ENCODE data around the gene LRRC8C. TPM values are rescaled to one million over a fixed set of nuclear protein-coding genes. Genes with fewer than 3 reads are reported as not detected.
A peak's percentile ranks its signal among the peaks of the same experiment; 100 is the strongest.
"Not testable (repeated sequence)": the region's sequence is repeated elsewhere in the genome, so short reads cannot be mapped to it uniquely, and the experiment has no call there.

LRRC8C gene
- total RNA-seq (6.6 TPM), polyA plus RNA-seq (5.5 TPM)
- long read RNA-seq, donor 1: 0 reads
- long read RNA-seq, donor 2, full-length matches to known transcripts: 7 of 7 reads
- long read RNA-seq, donor 2, partial matches to known transcripts: 0 of 7 reads
- long read RNA-seq, donor 2, other reads (novel, unspliced or antisense): 0 of 7 reads
- long read RNA-seq, donor 3, full-length matches to known transcripts: 4 of 4 reads
- long read RNA-seq, donor 3, partial matches to known transcripts: 0 of 4 reads
- long read RNA-seq, donor 3, other reads (novel, unspliced or antisense): 0 of 4 reads
- long read RNA-seq, donor 4, full-length matches to known transcripts: 2 of 2 reads
- long read RNA-seq, donor 4, partial matches to known transcripts: 0 of 2 reads
- long read RNA-seq, donor 4, other reads (novel, unspliced or antisense): 0 of 2 reads
- long read RNA-seq, donor 5, full-length matches to known transcripts: 3 of 3 reads
- long read RNA-seq, donor 5, partial matches to known transcripts: 0 of 3 reads
- long read RNA-seq, donor 5, other reads (novel, unspliced or antisense): 0 of 3 reads
- long read RNA-seq, donor 6, full-length matches to known transcripts: 4 of 4 reads
- long read RNA-seq, donor 6, partial matches to known transcripts: 0 of 4 reads
- long read RNA-seq, donor 6, other reads (novel, unspliced or antisense): 0 of 4 reads
- long read RNA-seq, donor 7, full-length matches to known transcripts: 7 of 7 reads
- long read RNA-seq, donor 7, partial matches to known transcripts: 0 of 7 reads
- long read RNA-seq, donor 7, other reads (novel, unspliced or antisense): 0 of 7 reads
- long read RNA-seq, donor 8, full-length matches to known transcripts: 4 of 4 reads
- long read RNA-seq, donor 8, partial matches to known transcripts: 0 of 4 reads
- long read RNA-seq, donor 8, other reads (novel, unspliced or antisense): 0 of 4 reads
- long read RNA-seq, donor 9, full-length matches to known transcripts: 1 of 1 reads
- long read RNA-seq, donor 9, partial matches to known transcripts: 0 of 1 reads
- long read RNA-seq, donor 9, other reads (novel, unspliced or antisense): 0 of 1 reads
- long read RNA-seq, donor 10, full-length matches to known transcripts: 6 of 6 reads
- long read RNA-seq, donor 10, partial matches to known transcripts: 0 of 6 reads
- long read RNA-seq, donor 10, other reads (novel, unspliced or antisense): 0 of 6 reads

DNA sequence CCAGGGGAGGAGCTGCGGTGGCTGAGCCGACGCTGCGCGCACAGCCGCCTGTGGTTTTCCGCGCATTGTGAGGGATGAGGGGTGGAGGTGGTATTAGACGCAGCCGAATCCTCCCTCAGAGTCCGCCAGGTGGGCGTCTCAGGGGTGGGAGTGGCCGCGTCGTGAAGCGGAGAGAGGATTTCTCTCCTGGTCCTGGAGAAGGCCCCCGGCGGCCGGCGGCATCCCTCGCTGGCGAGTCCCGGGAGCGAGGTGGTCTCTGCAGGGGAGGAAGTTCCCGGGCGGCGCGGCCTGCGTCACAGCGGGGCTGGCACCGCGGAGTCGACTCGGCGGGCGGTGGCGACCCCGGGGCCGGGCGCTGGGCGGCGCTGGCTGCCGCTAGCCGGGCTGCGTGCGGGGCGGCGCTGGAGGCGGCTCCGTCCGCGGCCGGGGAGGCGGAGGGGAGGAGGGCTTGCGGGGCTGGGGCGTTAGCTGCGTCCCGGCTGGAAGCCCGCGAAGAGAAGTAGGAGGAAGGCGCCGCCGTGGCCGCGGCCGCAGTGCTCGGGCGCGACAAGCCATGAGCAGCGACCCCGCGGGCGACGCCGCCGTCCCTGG lies at the start of gene LRRC8C:
Gene LRRC8C, plus strand, starts transcription at position 464 of the 591 bp plus-strand sequence. CDS start 53,354 bp downstream, outside the sequence.
- H3K27me3 ChIP-seq (ENCODE audit: control insufficient read depth in 2 of 2, insufficient read depth in 1 of 2, low read length in 1 of 2): peaks cover 3 to 17% of the 10 kb centered on the region in 2 donors
- no peaks in the 10 kb centered on the region for H3K36me3 ChIP-seq (ENCODE audit: control insufficient read depth in 2 of 2, insufficient read depth in 2 of 2, low read length in 1 of 2)
- peaks cover 0 to 21% of the 10 kb centered on the region in 2 donors for H3K4me1 ChIP-seq (ENCODE audit: control insufficient read depth in 2 of 2, insufficient read depth in 2 of 2, low read length in 2 of 2)
- peak within 1 kb of the TSS; percentile 67 to 68 for H3K4me3 ChIP-seq (ENCODE audit: low read length in 2 of 2)
- peak in 8 of 9 donors; percentile 48 to 87 (median 68) for DNase-seq (ENCODE audit: low read depth in 6 of 9, low spot score in 9 of 9)
- peak within 1 kb of the TSS; percentile 64 to 86 for H3K27ac ChIP-seq (ENCODE audit: low read depth in 1 of 2, low read length in 1 of 2)
- under 1% methylated on average over 76 of the region's 76 CpGs for WGBS
- H3K9me3 ChIP-seq (ENCODE audit: control insufficient read depth in 2 of 2, insufficient read depth in 1 of 2, low read length in 1 of 2): no peaks in the 10 kb centered on the region

DNA sequence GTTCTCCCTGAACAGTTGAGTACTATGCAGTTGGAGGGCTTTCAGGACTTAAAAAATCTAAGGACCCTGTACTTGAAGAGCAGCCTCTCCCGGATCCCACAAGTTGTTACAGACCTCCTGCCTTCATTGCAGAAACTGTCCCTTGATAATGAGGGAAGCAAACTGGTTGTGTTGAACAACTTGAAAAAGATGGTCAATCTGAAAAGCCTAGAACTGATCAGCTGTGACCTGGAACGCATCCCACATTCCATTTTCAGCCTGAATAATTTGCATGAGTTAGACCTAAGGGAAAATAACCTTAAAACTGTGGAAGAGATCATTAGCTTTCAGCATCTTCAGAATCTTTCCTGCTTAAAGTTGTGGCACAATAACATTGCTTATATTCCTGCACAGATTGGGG lies 48.7 kb upstream of the LRRC8C start:
- peaks cover 11 to 15% of the 10 kb centered on the region in 2 donors for H3K36me3 ChIP-seq (ENCODE audit: control insufficient read depth in 2 of 2, insufficient read depth in 2 of 2, low read length in 1 of 2)
- no peaks in the 10 kb centered on the region for H3K27me3 ChIP-seq (ENCODE audit: control insufficient read depth in 2 of 2, insufficient read depth in 1 of 2, low read length in 1 of 2)
- H3K9me3 ChIP-seq (ENCODE audit: control insufficient read depth in 2 of 2, insufficient read depth in 1 of 2, low read length in 1 of 2): no peaks in the 10 kb centered on the region
- no peak overlapping the region for H3K27ac ChIP-seq (ENCODE audit: low read depth in 1 of 2, low read length in 1 of 2)
- H3K4me3 ChIP-seq (ENCODE audit: low read length in 2 of 2): no peak overlapping the region
- over 99% methylated on average over 2 of the region's 2 CpGs for WGBS
- no peak for DNase-seq (ENCODE audit: low read depth in 6 of 9, low spot score in 9 of 9)
- no peaks in the 10 kb centered on the region for H3K4me1 ChIP-seq (ENCODE audit: control insufficient read depth in 2 of 2, insufficient read depth in 2 of 2, low read length in 2 of 2)

DNA sequence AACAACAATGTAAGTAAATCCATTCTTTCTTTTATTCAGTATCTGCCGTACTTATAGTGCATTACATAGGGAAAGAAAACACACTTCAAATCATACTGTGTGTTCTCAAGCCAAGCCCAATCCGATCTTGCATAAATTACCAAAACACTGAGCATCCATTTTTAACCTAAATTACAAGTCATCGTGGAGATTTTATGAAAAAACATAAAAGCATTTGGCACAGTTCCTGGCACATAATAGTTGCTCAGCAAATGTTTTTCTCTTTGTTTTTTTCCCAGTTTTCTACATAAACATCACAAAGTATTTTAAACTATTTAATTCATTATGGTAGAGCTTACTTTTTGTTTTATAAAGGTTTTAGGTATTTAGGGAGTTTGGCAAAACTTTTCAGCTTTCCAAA lies 48.1 kb upstream of the LRRC8C start:
- Histone ChIP-seq H3K4me1 (ENCODE audit: control insufficient read depth in 2 of 2, insufficient read depth in 2 of 2, low read length in 2 of 2) (no peaks in the 10 kb centered on the region), H3K27ac (ENCODE audit: low read depth in 1 of 2, low read length in 1 of 2) (no peak overlapping the region), H3K36me3 (ENCODE audit: control insufficient read depth in 2 of 2, insufficient read depth in 2 of 2, low read length in 1 of 2) (peaks cover 11 to 15% of the 10 kb centered on the region in 2 donors), H3K4me3 (ENCODE audit: low read length in 2 of 2) (no peak overlapping the region), H3K27me3 (ENCODE audit: control insufficient read depth in 2 of 2, insufficient read depth in 1 of 2, low read length in 1 of 2) (no peaks in the 10 kb centered on the region), H3K9me3 (ENCODE audit: control insufficient read depth in 2 of 2, insufficient read depth in 1 of 2, low read length in 1 of 2) (no peaks in the 10 kb centered on the region)
- WGBS: 98% methylated on average over 3 of the region's 3 CpGs
- no peak for DNase-seq (ENCODE audit: low read depth in 6 of 9, low spot score in 9 of 9)

DNA sequence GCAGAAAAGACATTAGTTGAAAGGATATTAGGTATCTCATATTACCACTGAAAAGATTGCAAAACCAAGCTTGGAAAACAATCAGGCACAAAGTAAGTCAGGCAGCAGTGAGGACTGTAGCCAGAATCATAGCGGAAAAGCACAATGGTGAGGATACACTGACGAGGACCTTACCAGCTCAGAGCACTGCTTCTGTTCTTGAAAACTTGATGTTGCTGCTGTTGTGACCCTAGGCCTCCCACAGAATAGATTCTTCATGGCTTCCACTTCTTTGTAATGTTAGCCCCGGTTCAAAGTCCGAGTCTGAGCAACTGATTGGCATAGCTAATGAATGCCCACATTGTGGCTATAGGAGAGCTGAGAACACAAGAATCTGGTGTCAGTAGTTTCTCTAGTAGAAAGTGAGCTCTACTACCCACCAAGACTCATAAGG lies 45.2 kb upstream of the LRRC8C start:
- DNase-seq (ENCODE audit: low read depth in 6 of 9, low spot score in 9 of 9): no peak
- no peaks in the 10 kb centered on the region for H3K4me1 ChIP-seq (ENCODE audit: control insufficient read depth in 2 of 2, insufficient read depth in 2 of 2, low read length in 2 of 2)
- no peak overlapping the region for H3K4me3 ChIP-seq (ENCODE audit: low read length in 2 of 2)
- 97% methylated on average over 4 of the region's 4 CpGs for WGBS
- peaks cover 5 to 10% of the 10 kb centered on the region in 2 donors for H3K36me3 ChIP-seq (ENCODE audit: control insufficient read depth in 2 of 2, insufficient read depth in 2 of 2, low read length in 1 of 2)
- H3K9me3 ChIP-seq (ENCODE audit: control insufficient read depth in 2 of 2, insufficient read depth in 1 of 2, low read length in 1 of 2): no peaks in the 10 kb centered on the region
- H3K27ac ChIP-seq (ENCODE audit: low read depth in 1 of 2, low read length in 1 of 2): no peak overlapping the region
- H3K27me3 ChIP-seq (ENCODE audit: control insufficient read depth in 2 of 2, insufficient read depth in 1 of 2, low read length in 1 of 2): no peaks in the 10 kb centered on the region

DNA sequence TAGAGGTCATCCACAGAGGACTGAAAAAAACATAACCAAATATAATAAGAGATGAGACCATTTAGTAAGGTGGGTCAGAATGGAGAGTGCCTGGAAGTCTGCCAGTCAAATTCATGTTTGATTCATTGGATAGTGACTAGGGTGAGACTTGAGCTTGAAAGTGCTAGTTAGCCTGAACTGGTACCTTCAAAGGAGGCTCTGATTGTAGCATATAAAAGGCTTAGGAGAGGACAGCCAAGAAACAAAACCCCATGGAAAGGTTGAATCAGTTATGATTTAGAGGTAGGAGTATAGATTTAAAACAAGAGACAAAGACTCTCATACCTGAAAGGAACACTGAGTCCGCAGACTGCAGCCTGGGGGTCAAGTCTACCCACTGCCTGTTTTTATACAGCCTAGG lies 44.4 kb upstream of the LRRC8C start:
- no peak for DNase-seq (ENCODE audit: low read depth in 6 of 9, low spot score in 9 of 9)
- Histone ChIP-seq H3K9me3 (ENCODE audit: control insufficient read depth in 2 of 2, insufficient read depth in 1 of 2, low read length in 1 of 2) (no peaks in the 10 kb centered on the region), H3K4me1 (ENCODE audit: control insufficient read depth in 2 of 2, insufficient read depth in 2 of 2, low read length in 2 of 2) (no peaks in the 10 kb centered on the region), H3K27me3 (ENCODE audit: control insufficient read depth in 2 of 2, insufficient read depth in 1 of 2, low read length in 1 of 2) (no peaks in the 10 kb centered on the region), H3K36me3 (ENCODE audit: control insufficient read depth in 2 of 2, insufficient read depth in 2 of 2, low read length in 1 of 2) (peaks cover 0 to 3% of the 10 kb centered on the region in 2 donors), H3K27ac (ENCODE audit: low read depth in 1 of 2, low read length in 1 of 2) (no peak overlapping the region), H3K4me3 (ENCODE audit: low read length in 2 of 2) (no peak overlapping the region)
- 93% methylated on average over 1 of the region's 1 CpG for WGBS

DNA sequence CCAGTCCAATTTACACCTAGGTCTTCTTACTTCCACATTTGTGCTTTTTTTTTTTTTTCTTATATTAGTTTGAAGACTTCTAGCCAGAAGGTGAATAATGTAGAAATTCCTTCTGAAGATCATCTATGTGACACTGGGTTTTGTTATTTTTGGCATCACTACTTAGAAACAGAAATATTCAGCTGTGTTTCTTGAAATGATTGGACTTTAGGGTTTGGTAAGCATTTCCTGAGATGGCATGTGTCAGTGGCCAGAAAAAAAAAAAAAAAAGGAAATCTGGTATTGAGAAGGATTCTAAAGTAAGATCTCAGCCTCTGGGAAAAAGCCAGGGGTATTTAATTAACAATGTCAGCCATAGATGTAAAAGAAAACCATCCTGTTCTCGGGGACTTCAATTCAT lies 43.4 kb upstream of the LRRC8C start:
- Histone ChIP-seq H3K9me3 (ENCODE audit: control insufficient read depth in 2 of 2, insufficient read depth in 1 of 2, low read length in 1 of 2) (no peaks in the 10 kb centered on the region), H3K27me3 (ENCODE audit: control insufficient read depth in 2 of 2, insufficient read depth in 1 of 2, low read length in 1 of 2) (no peaks in the 10 kb centered on the region), H3K4me3 (ENCODE audit: low read length in 2 of 2) (no peak overlapping the region), H3K4me1 (ENCODE audit: control insufficient read depth in 2 of 2, insufficient read depth in 2 of 2, low read length in 2 of 2) (no peaks in the 10 kb centered on the region), H3K27ac (ENCODE audit: low read depth in 1 of 2, low read length in 1 of 2) (no peak overlapping the region), H3K36me3 (ENCODE audit: control insufficient read depth in 2 of 2, insufficient read depth in 2 of 2, low read length in 1 of 2) (peaks cover 0 to 3% of the 10 kb centered on the region in 2 donors)
- DNase-seq (ENCODE audit: low read depth in 6 of 9, low spot score in 9 of 9): no peak
- WGBS: 91% methylated on average over 1 of the region's 1 CpG

DNA sequence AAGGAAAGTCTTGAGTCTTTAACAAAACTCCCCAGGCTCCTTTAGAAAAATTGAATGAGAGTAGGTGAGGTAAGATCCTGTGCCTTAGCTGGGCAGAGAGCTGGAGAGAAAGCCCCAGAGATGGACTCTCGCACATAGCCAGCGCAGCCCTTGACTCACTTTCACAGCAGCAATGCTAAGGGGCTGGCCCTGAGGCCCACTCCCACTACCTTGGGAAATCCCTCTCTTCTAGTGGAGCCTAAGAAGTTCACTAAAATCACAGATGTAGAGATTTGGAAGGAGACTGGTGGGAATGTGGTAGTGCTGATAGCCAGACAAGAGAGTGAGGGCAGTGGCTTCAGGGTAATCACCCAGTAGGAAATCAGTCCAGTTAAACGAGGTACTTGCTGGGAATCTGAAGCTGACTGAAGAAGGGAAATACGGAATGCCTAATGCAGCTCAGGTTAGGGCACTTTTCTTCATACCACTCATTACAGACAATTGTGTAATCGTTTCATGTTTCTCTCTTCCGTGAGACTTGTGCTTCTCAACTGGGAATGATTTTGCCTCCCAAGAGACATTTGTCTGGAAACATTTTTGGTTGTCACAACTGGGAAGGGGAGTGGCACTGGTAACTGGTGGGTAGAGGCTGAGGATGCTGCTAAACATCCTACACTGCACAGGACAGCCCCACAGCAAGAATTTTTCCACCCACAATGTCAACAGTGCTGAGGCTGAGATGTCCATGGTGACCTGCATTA lies 42.4 kb upstream of the LRRC8C start:
- no peaks in the 10 kb centered on the region for H3K4me1 ChIP-seq (ENCODE audit: control insufficient read depth in 2 of 2, insufficient read depth in 2 of 2, low read length in 2 of 2)
- H3K9me3 ChIP-seq (ENCODE audit: control insufficient read depth in 2 of 2, insufficient read depth in 1 of 2, low read length in 1 of 2): no peaks in the 10 kb centered on the region
- H3K27ac ChIP-seq (ENCODE audit: low read depth in 1 of 2, low read length in 1 of 2): no peak overlapping the region
- H3K4me3 ChIP-seq (ENCODE audit: low read length in 2 of 2): no peak overlapping the region
- DNase-seq (ENCODE audit: low read depth in 6 of 9, low spot score in 9 of 9): no peak
- WGBS: 94% methylated on average over 6 of the region's 6 CpGs
- no peaks in the 10 kb centered on the region for H3K27me3 ChIP-seq (ENCODE audit: control insufficient read depth in 2 of 2, insufficient read depth in 1 of 2, low read length in 1 of 2)
- H3K36me3 ChIP-seq (ENCODE audit: control insufficient read depth in 2 of 2, insufficient read depth in 2 of 2, low read length in 1 of 2): no peaks in the 10 kb centered on the region

DNA sequence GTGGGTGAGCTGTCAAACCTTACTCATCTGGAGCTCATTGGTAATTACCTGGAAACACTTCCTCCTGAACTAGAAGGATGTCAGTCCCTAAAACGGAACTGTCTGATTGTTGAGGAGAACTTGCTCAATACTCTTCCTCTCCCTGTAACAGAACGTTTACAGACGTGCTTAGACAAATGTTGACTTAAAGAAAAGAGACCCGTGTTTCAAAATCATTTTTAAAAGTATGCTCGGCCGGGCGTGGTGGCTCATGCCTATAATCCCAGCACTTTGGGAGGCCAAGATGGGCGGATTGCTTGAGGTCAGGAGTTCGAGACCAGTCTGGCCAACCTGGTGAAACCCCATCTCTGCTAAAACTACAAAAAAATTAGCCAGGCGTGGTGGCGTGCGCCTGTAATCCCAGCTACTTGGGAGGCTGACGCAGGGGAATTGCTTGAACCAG lies 40.0 kb upstream of the LRRC8C start:
- H3K27ac ChIP-seq (ENCODE audit: low read depth in 1 of 2, low read length in 1 of 2); H3K4me3 ChIP-seq (ENCODE audit: low read length in 2 of 2); H3K27me3 ChIP-seq (ENCODE audit: control insufficient read depth in 2 of 2, insufficient read depth in 1 of 2, low read length in 1 of 2); H3K4me1 ChIP-seq (ENCODE audit: control insufficient read depth in 2 of 2, insufficient read depth in 2 of 2, low read length in 2 of 2); DNase-seq (ENCODE audit: low read depth in 6 of 9, low spot score in 9 of 9); H3K36me3 ChIP-seq (ENCODE audit: control insufficient read depth in 2 of 2, insufficient read depth in 2 of 2, low read length in 1 of 2); H3K9me3 ChIP-seq (ENCODE audit: control insufficient read depth in 2 of 2, insufficient read depth in 1 of 2, low read length in 1 of 2): not testable (repeated sequence)
- WGBS: 96% methylated on average over 13 of the region's 13 CpGs

Data from thymus (tissue), 14 donors.